HG03196 (cell line): ENCODE measurements around the gene MIEF1.
"Not testable (repeated sequence)": the region's sequence is repeated elsewhere in the genome, so short reads cannot be mapped to it uniquely, and the experiment has no call there.

Experiments
- ATAC-seq: cut with Tn5 transposase; IDR thresholded peaks from one replicate; pipeline ENCODE4 v1.9.1; 2021; ENCODE audit not compliant: unreplicated experiment

Gene MIEF1

GRCh38 chr22:39512026-39512425 is 9.9 kb downstream of the MIEF1 start:
- ATAC-seq = no peak

DNA sequence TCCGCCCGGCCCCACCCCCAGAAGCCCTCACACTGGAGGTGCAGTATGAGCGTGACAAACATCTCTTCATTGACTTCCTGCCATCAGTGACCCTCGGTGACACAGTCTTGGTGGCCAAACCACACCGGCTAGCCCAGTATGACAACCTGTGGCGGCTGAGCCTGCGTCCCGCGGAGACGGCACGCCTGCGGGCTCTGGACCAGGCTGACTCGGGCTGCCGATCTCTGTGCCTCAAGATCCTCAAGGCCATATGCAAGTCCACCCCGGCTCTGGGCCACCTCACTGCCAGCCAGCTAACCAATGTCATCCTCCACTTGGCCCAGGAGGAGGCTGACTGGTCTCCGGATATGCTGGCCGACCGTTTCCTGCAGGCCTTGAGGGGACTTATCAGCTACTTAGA is 11.7 kb downstream of the MIEF1 start:
- ATAC-seq = no peak

DNA sequence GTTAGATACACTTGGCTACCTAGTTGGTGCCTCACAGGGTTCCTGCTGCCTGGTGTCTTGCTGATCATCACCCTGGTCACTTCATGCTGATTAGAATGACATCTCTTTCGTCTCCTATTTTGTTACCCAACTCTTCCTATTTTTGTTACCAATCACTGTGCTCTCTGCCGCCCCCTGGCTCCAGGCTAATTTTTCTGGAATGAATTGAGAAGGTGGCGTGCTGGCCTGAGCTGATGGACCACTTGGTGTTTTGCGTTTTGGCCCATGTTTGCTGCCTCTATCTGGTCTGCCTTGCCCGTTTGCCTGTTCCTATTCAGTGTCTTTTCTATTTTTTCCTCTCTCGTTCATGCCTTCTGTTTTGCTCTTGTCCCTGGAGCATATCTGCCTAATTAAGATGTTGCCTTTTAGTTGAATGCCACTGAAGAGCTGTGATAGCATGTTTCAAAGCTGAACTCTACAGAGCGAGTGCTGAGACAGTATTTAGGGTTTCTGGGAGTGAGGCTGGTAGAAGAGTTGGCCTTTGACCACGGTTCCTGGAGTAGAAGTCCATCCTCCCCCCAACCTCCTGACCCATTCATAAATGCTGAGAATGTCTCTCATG is 12.4 kb downstream of the MIEF1 start:
- ATAC-seq = no peak

DNA sequence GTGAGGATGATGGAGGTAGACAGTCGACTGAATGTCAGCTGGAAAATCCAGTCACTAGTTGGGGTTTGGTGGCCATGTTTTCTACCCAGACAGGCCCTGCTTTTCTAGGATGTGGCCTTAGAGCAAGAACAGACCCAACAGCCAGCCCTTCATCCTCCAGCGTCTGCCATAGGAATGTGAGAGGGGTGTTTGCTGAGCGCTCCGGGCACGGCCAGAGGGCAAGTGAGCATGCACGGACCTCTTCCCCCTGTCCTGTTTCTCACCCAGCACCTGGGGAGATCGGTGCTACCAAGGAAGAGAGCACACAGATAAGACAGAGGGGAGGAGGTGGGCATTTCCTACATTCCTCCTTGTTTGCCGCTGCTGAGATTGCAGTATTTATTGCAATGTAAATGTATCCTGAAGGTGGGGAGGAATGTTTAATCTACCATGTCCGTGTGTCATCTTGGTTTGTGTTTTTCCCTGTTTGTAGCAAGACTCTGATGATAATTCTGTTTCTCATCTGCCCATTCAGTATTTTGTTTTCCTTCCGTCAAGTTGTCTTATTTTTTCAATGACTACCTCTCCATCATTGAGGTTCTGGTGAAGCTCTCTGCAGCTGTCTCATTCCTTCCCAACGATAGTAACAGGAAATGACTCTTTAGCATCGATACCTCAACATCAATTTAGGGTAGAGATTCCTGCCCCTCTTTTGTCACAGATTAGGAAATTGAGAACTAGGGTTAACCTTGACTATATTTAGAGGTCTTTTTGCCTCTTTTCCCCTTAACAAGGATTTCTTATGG is 13.4 kb downstream of the MIEF1 start:
- ATAC-seq = no peak

DNA sequence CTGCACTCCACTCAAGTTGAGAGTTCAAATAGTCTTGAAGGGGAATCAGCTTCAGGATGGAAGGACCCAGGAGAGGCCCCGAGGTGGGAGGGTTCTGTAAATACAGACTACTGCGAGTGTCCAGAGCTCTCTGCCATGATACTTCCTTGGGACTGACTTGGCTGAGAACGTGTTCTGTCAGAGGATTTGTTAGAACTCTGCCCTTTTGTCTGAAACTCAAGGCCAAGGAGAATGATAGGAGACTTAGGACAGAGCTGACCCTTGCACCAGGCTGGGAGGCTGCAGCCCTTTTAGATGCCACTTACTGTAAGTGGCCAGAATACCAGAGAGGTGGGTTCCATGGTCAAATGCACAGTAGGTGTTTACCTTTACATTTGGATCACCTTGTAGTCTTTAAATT is 15.4 kb downstream of the MIEF1 start:
- no peak for ATAC-seq

- no peak for ATAC-seq
These were observed 16.2 kb downstream of the MIEF1 start for GRCh38 chr22:39518144-39518786.

- ATAC-seq = no peak
These were observed 17.0 kb downstream of the MIEF1 start for GRCh38 chr22:39518996-39519680.

GRCh38 chr22:39519681-39520225 is 17.7 kb downstream of the MIEF1 start:
- peak; percentile 77 for ATAC-seq

- ATAC-seq = peak; percentile 49
These were observed 18.4 kb downstream of the MIEF1 start, which contains the start of gene ATF4 for GRCh38 chr22:39520226-39521105. Gene ATF4 (plus strand): TSS chr22:39520562. CDS start chr22:39521446, 884 bp downstream.

DNA sequence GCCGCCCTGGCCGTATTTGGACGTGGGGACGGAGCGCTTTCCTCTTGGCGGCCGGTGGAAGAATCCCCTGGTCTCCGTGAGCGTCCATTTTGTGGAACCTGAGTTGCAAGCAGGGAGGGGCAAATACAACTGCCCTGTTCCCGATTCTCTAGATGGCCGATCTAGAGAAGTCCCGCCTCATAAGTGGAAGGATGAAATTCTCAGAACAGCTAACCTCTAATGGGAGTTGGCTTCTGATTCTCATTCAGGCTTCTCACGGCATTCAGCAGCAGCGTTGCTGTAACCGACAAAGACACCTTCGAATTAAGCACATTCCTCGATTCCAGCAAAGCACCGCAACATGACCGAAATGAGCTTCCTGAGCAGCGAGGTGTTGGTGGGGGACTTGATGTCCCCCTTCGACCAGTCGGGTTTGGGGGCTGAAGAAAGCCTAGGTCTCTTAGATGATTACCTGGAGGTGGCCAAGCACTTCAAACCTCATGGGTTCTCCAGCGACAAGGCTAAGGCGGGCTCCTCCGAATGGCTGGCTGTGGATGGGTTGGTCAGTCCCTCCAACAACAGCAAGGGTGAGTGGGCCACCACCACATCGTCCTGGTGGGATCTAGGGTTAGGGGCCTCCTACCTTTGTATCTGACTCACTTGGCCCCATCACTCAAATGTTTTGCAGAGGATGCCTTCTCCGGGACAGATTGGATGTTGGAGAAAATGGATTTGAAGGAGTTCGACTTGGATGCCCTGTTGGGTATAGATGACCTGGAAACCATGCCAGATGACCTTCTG is 19.2 kb downstream of the MIEF1 start:
- ATAC-seq = not testable (repeated sequence)

DNA sequence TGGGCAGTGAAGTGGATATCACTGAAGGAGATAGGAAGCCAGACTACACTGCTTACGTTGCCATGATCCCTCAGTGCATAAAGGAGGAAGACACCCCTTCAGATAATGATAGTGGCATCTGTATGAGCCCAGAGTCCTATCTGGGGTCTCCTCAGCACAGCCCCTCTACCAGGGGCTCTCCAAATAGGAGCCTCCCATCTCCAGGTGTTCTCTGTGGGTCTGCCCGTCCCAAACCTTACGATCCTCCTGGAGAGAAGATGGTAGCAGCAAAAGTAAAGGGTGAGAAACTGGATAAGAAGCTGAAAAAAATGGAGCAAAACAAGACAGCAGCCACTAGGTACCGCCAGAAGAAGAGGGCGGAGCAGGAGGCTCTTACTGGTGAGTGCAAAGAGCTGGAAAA is 20.0 kb downstream of the MIEF1 start:
- not testable (repeated sequence) for ATAC-seq

GRCh38 chr22:39522567-39523300 is 20.6 kb downstream of the MIEF1 start:
- ATAC-seq = no peak

- ATAC-seq = no peak
These were observed 22.1 kb downstream of the MIEF1 start for GRCh38 chr22:39524089-39524752.

- no peak for ATAC-seq
These were observed 22.9 kb downstream of the MIEF1 start for GRCh38 chr22:39524753-39525657.

DNA sequence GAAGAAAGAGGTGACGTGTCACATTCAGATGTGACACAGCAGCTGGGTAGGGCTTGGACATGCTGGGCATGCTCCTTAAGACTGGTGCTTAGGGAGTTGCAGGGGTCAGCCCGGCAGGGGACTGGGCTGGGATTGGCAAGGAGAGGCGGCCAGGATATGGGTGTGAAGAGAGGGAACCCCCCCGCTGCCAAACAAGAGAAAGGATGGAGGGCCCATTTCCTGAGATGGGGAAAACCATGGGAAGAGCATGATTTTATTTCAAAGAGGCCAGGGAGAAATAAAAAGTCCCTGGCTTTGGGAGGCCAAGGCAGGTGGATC is 23.5 kb downstream of the MIEF1 start:
- ATAC-seq = no peak

GRCh38 chr22:39526736-39527171 is 24.7 kb downstream of the MIEF1 start:
- no peak for ATAC-seq

- ATAC-seq = no peak
These were observed 25.4 kb downstream of the MIEF1 start for GRCh38 chr22:39527481-39527961.
